ENCODE measurements around the gene TEX29.

The TEX29 gene

DNA sequence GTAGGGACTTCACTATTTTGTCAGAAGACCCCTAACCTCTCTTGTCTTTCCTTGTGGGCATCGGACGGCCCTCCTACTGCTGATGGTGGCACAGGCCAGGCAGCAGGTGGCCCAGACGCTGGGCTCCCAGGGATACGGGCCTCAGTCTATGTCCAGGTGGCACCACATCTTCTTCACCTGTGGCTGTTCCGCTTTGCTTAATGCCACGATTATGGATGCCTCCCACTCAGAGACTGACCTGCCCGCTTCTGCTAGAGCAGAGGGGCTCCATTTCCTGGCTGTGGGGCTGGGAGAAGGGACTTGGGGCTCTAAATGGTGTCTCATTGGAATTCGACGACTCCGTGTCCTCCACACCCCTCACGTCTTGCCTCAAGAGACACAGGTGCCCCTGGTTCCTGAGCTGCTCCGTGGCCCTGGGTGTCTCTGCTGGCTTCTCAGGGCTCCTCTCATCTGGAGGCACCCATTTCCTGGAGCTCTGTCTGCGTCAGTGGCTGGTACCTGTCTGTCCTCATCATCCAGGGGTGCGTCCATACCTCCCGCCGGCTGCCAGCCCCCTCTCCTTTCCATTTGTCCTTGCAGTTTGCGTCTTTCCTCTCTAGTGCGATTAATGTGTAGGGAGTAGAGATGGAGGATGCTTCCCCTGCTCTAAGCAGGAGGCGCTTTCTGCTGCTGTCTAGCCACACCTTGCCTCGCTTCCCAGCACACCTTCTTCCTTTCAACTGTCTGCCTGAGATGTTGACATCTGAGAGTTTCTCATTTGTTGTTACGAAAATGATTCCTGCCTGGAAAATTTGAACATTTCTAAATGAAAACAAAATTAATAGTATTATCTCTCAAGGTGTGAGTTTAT, 63.4 kb downstream of the TEX29 start:
- H3K79me2 ChIP-seq (ENCODE audit: insufficient read depth, low read length), result no peaks in the 10 kb centered on the region
- TF ChIP-seq, protein P1, sequence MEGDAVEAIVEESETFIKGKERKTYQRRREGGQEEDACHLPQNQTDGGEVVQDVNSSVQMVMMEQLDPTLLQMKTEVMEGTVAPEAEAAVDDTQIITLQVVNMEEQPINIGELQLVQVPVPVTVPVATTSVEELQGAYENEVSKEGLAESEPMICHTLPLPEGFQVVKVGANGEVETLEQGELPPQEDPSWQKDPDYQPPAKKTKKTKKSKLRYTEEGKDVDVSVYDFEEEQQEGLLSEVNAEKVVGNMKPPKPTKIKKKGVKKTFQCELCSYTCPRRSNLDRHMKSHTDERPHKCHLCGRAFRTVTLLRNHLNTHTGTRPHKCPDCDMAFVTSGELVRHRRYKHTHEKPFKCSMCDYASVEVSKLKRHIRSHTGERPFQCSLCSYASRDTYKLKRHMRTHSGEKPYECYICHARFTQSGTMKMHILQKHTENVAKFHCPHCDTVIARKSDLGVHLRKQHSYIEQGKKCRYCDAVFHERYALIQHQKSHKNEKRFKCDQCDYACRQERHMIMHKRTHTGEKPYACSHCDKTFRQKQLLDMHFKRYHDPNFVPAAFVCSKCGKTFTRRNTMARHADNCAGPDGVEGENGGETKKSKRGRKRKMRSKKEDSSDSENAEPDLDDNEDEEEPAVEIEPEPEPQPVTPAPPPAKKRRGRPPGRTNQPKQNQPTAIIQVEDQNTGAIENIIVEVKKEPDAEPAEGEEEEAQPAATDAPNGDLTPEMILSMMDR (IDR thresholded peaks at IDR 0.05; ENCODE audit: insufficient read depth, low read length, poor library complexity, severe bottlenecking), result no peak
- TF ChIP-seq EZH2phosphoT487 (conservative IDR thresholded peaks at IDR 0.05; ENCODE audit: low read length), result no peak
- H3K9me2 ChIP-seq (replicated peaks; ENCODE audit: insufficient read depth, low read length), result no peaks in the 10 kb centered on the region
- no peaks in the 10 kb centered on the region for H3K36me3 ChIP-seq (ENCODE audit: low read length)
- no peak overlapping the region for H3K4me2 ChIP-seq (ENCODE audit: low read depth, low read length, poor library complexity, severe bottlenecking)
- no peaks in the 10 kb centered on the region for H3K9me3 ChIP-seq (ENCODE audit: insufficient read depth, low read length)
- H3K27me3 ChIP-seq (ENCODE audit: low read length), result no peaks in the 10 kb centered on the region
- no peak overlapping the region for H2AFZ ChIP-seq (ENCODE audit: low read depth, low read length, severe bottlenecking)
- no peak overlapping the region for H3K27ac ChIP-seq (ENCODE audit: low read depth, low read length)
- no peaks in the 10 kb centered on the region for H4K20me1 ChIP-seq (ENCODE audit: low read depth, low read length)
- H3F3A ChIP-seq (ENCODE audit: insufficient read depth), result no peaks in the 10 kb centered on the region
- H3K4me3 ChIP-seq (ENCODE audit: insufficient read depth, low read length, poor library complexity, severe bottlenecking), result no peak overlapping the region
- H3K9ac ChIP-seq (ENCODE audit: low read length), result no peak overlapping the region

- Histone ChIP-seq H3K27me3 (ENCODE audit: low read length) (no peaks in the 10 kb centered on the region), H3K36me3 (ENCODE audit: low read length) (no peaks in the 10 kb centered on the region), H2AFZ (ENCODE audit: low read depth, low read length, severe bottlenecking) (no peak overlapping the region), H3K4me2 (ENCODE audit: low read depth, low read length, poor library complexity, severe bottlenecking) (no peak overlapping the region), H3K9ac (ENCODE audit: low read length) (no peak overlapping the region), H4K20me1 (ENCODE audit: low read depth, low read length) (no peaks in the 10 kb centered on the region), H3K79me2 (ENCODE audit: insufficient read depth, low read length) (no peaks in the 10 kb centered on the region), H3K9me3 (ENCODE audit: insufficient read depth, low read length) (no peaks in the 10 kb centered on the region), H3K27ac (ENCODE audit: low read depth, low read length) (no peak overlapping the region), H3F3A (ENCODE audit: insufficient read depth) (no peaks in the 10 kb centered on the region), H3K4me3 (ENCODE audit: insufficient read depth, low read length, poor library complexity, severe bottlenecking) (no peak overlapping the region), H3K9me2 (replicated peaks; ENCODE audit: insufficient read depth, low read length) (no peaks in the 10 kb centered on the region)
- TF ChIP-seq, protein P1 (IDR thresholded peaks at IDR 0.05; ENCODE audit: insufficient read depth, low read length, poor library complexity, severe bottlenecking), result no peak
- TF ChIP-seq EZH2phosphoT487 (conservative IDR thresholded peaks at IDR 0.05; ENCODE audit: low read length), result no peak
Observed at GRCh38 chr13:111384441-111385182, 64.2 kb downstream of the TEX29 start.

DNA sequence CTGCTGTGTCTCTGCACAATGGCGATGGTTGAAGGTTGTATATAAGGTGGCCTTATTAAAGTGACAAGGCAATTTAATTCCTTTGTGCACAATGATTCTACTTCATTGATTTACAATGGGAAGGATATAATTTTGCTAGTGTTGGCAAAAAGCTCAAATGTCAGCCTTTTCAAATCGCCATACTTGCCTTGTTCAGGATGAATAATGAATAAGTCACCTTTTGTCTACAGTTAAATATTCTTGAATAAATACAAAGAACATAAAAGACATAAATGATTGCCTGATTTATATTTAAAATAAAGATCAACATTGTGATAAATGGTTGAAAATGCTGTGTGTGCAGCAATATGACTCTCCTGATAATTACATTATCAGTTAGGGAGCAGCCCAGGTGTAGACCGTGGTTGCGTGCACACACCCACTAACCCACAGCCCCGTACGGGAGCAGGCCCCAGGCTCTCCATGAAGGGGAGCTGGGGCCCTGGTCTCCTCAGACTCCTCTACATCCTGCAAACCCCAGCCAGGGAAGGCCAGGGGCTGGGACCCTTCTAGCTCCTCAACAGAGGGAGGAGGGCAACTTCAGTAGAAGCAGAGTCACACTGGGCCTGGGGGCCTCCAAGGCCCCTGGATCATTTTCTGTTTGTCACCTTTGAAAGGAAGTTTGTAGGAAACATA, 64.9 kb downstream of the TEX29 start:
- Histone ChIP-seq H3K9ac (ENCODE audit: low read length) (no peak overlapping the region), H3K4me3 (ENCODE audit: insufficient read depth, low read length, poor library complexity, severe bottlenecking) (no peak overlapping the region), H3K27ac (ENCODE audit: low read depth, low read length) (no peak overlapping the region), H3K79me2 (ENCODE audit: insufficient read depth, low read length) (no peaks in the 10 kb centered on the region), H4K20me1 (ENCODE audit: low read depth, low read length) (no peaks in the 10 kb centered on the region), H2AFZ (ENCODE audit: low read depth, low read length, severe bottlenecking) (no peak overlapping the region), H3K27me3 (ENCODE audit: low read length) (no peaks in the 10 kb centered on the region), H3F3A (ENCODE audit: insufficient read depth) (no peaks in the 10 kb centered on the region), H3K9me2 (replicated peaks; ENCODE audit: insufficient read depth, low read length) (no peaks in the 10 kb centered on the region), H3K4me2 (ENCODE audit: low read depth, low read length, poor library complexity, severe bottlenecking) (no peak overlapping the region), H3K9me3 (ENCODE audit: insufficient read depth, low read length) (no peaks in the 10 kb centered on the region), H3K36me3 (ENCODE audit: low read length) (no peaks in the 10 kb centered on the region)
- no peak for TF ChIP-seq EZH2phosphoT487 (conservative IDR thresholded peaks at IDR 0.05; ENCODE audit: low read length)
- TF ChIP-seq, protein P1 (IDR thresholded peaks at IDR 0.05; ENCODE audit: insufficient read depth, low read length, poor library complexity, severe bottlenecking), result no peak

Measured in SU-DHL-6 (cell line).